GM12878 (cell line): ENCODE data around the gene LSM14B.

Experiments used
- ATF3 ChIP-seq: IDR thresholded peaks from 2 replicates; pipeline ENCODE4 v1.6.1; 2011; ENCODE audit warnings: low read depth, mild to moderate bottlenecking, low read length, moderate library complexity, borderline replicate concordance; ENCODE audit errors: extremely low read depth
- CREM ChIP-seq: IDR thresholded peaks from 2 replicates; pipeline ENCODE4 v1.6.1; 2014; ENCODE audit warnings: antibody characterized with exemption, low read depth
- CTCF ChIP-seq, 3 experiments: IDR thresholded peaks in 2 of 3; conservative IDR thresholded peaks in 1 of 3; 2 replicates each; pipeline ENCODE4 v1.5.1; 2011; ENCODE audit warnings: low read depth in 3 of 3, low read length in 3 of 3, mild to moderate bottlenecking in 3 of 3, control low read depth in 2 of 3, moderate library complexity in 2 of 3, inconsistent platforms in 1 of 3, mixed read lengths in 1 of 3; ENCODE audit not compliant: control insufficient read depth in 2 of 3, insufficient read depth in 1 of 3; ENCODE audit errors: extremely low read depth in 1 of 3
- EZH2 ChIP-seq: IDR thresholded peaks from 2 replicates; pipeline ENCODE4 v1.6.1; 2012; ENCODE audit warnings: low read depth, mild to moderate bottlenecking, control low read depth, inconsistent platforms, low read length, borderline replicate concordance; ENCODE audit not compliant: control insufficient read depth
- LARP7 ChIP-seq: fragments of 450-650 bp; IDR thresholded peaks from 2 replicates; pipeline ENCODE4 v1.6.1; 2017; ENCODE audit warnings: mild to moderate bottlenecking
- MAX ChIP-seq: IDR thresholded peaks from 2 replicates; pipeline ENCODE4 v1.6.1; 2012; ENCODE audit warnings: low read depth, low read length, improper control_type of control experiment
- MXI1 ChIP-seq: fragments of 150-350 bp; IDR thresholded peaks from 2 replicates; pipeline ENCODE4 v1.6.1; 2011; ENCODE audit warnings: low read depth, mild to moderate bottlenecking, inconsistent platforms, low read length, improper control_type of control experiment
- NR2C2 ChIP-seq: IDR thresholded peaks from 2 replicates; pipeline ENCODE4 v1.6.1; 2011; ENCODE audit warnings: borderline replicate concordance, low read depth; ENCODE audit not compliant: control insufficient read depth, insufficient read length
- POLR2A ChIP-seq: IDR thresholded peaks from 2 replicates; pipeline ENCODE4 v1.6.1; 2011; ENCODE audit warnings: low read depth, mild to moderate bottlenecking, low read length
- POLR2AphosphoS5 ChIP-seq: IDR thresholded peaks from 2 replicates; pipeline ENCODE4 v1.6.1; 2011; ENCODE audit warnings: mild to moderate bottlenecking, low read length, inconsistent platforms
- RCOR1 ChIP-seq: conservative IDR thresholded peaks from 2 replicates; pipeline ENCODE4 v1.6.1; 2012; ENCODE audit warnings: low read depth, low read length, improper control_type of control experiment
- REST ChIP-seq: IDR thresholded peaks from 2 replicates; pipeline ENCODE4 v1.6.1; 2012; ENCODE audit warnings: mild to moderate bottlenecking, low read depth, low read length
- SIN3A ChIP-seq: IDR thresholded peaks from 2 replicates; pipeline ENCODE4 v1.6.1; 2012; ENCODE audit warnings: low read depth, low read length, improper control_type of control experiment
- TAF1 ChIP-seq: IDR thresholded peaks from 2 replicates; pipeline ENCODE4 v1.6.1; 2011; ENCODE audit warnings: mild to moderate bottlenecking, low read depth, low read length, borderline replicate concordance

- TF ChIP-seq LARP7 (no peak), EZH2 (no peak), ATF3 (no peak), CTCF (IDR thresholded peaks at IDR 0.05 in 2 of 3, conservative IDR thresholded peaks at IDR 0.05 in 1 of 3; ENCODE audit: control insufficient read depth in 2 of 3, extremely low read depth in 1 of 3, insufficient read depth in 1 of 3, low read depth in 3 of 3, low read length in 3 of 3) (no peak), RCOR1 (no peak), POLR2A (no peak), SIN3A (no peak), CREM (no peak), POLR2AphosphoS5 (no peak), REST (no peak), TAF1 (no peak), MAX (no peak), NR2C2 (no peak), MXI1 (no peak)
These were observed 48.3 kb downstream of the LSM14B start for GRCh38 chr20:62170536-62170935.
